ENCODE results near the gene SGCE. TPM values are rescaled to one million over a fixed set of nuclear protein-coding genes. Genes with fewer than 3 reads are reported as not detected.

Gene SGCE
- polyA plus RNA-seq, 3 donors, result 85.9 to 89.1 (median 87.1) TPM

DNA sequence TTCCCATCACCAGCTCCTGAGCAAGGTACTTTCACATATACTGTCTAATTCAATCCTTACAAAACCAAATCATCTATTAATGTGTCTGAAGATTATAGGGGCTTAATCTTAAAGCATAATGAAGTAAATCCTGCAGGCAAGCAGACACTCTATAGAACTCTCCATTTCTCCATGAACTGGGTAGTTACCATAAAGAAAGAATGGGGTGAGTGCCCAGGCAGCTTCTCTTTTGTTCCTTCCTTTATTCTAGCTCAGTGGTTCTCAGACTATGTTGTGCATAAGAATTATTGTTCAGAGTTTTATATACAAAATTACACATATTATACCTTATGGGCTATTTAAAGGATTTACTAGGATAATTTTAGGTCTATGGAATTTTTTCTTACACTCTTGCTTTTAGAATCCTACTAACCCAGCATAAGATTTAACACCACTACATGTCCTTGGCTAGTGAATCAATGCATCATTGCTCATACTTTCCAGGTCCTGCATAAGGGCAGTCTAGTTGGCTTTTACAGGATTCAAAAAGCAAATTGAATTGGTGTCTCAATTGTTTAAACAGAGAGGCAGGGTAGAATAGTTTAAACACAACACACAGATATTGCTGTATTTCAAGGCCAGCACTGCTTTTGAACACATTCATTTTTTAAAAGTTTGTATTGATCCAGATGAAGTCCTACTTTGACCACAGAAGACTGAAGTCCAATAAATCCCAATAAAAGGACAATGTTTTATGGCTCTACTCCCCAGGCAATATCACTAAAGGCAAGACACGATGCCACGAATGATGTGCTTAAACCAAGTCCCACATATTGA, 12.9 kb downstream of the SGCE start:
- no peak for DNase-seq

DNA sequence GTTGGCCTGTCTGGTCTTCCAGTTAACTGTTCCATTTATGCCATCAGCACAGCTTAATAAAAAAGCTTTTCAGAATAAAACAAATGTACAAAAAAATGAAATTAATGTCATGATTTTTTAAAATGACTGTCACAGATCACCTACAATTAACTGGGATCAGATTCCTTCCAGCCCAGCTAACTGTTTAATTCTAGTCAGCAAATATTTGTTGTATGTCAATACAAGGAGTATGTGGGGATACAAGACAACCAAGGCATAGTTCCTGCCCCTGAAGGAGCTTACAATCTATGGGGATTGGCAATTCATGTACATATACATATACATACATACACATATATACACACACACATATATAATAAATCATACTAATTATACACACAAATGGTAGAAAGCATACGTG, 16.5 kb downstream of the SGCE start:
- no peak for DNase-seq

GRCh38 chr7:94635687-94636086, 20.2 kb downstream of the SGCE start:
- DNase-seq, result no peak

GRCh38 chr7:94634502-94634901, 21.4 kb downstream of the SGCE start:
- DNase-seq, result no peak

GRCh38 chr7:94633687-94634086, 22.2 kb downstream of the SGCE start:
- DNase-seq, result no peak

- no peak for DNase-seq
Observed at GRCh38 chr7:94633014-94633341, 23.0 kb downstream of the SGCE start.

DNA sequence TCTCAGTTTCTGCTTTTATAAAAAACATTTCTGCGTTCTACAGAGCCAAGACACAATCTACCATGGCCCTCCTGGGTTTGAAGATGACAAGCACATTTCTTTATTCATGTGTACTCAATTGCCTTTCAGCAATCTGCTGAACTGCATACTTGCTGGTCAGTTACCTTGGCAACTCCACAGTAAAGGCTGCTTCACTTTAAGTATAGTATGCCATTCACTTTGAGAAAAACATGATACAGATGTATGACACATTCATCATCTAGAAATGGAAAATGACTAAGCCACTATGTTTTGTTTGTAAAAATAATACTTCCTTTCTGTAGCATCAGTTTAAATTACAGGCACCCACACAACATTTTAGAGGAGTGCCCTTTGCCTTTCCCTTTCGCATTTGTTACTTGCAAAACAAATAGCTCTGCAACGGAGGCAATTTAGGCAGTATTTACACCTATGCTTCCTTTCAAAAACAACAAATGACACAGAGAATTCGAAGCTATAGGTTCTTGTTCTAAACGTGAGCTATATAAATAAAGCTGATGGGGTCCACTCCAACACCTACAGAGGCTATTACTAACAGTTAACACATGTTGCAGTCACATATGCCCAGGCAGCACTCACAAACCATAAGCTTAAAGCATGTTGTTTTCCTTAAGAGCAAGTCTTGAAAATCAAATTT, 23.5 kb downstream of the SGCE start:
- no peak for DNase-seq

GRCh38 chr7:94630855-94631254, 25.1 kb downstream of the SGCE start:
- DNase-seq, result no peak

- no peak for DNase-seq
Observed at GRCh38 chr7:94623820-94624219, 32.1 kb downstream of the SGCE start.

DNA sequence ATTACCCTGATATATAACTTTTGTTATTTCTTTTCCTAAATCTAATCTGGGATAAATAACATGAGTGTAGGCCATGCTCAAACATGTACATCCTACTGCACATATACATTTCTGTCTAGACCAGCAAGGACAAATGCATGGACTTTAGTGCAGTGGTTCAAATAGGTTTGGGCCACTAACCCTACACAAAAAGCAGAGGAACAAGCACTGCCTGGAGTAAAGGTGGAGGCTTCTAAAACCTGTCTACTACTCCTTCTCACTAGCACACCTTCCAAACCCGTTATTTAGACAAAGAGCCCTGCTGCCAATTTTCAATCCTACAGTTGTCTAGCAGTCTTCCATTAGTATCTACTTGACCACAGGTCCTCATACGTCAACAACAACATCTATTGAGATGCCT, 34.8 kb downstream of the SGCE start:
- DNase-seq, result no peak

GRCh38 chr7:94620703-94621118, 35.2 kb downstream of the SGCE start:
- DNase-seq, result no peak

GRCh38 chr7:94618126-94618525, 37.8 kb downstream of the SGCE start:
- no peak for DNase-seq

DNA sequence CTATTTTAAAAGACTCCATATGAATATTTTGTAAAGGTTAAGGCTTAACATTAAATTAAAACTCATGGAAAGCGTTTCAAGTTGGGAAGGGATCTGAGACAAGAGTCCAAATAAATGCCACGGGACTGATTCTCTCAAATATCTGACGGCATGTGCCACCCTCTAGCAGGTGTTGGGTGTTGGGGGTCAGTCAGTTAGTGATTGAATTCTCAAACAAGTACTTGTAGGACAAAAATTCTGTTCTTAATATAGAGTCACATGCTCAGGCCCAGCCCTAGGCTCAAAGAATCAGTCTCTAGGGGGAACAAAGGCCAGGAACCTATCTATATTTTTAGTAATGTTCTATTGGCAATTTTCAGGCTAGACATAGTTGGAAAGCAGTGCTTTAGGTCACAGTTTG, 39.1 kb downstream of the SGCE start:
- DNase-seq, result no peak

GRCh38 chr7:94615666-94616065, 40.3 kb downstream of the SGCE start:
- no peak for DNase-seq

DNA sequence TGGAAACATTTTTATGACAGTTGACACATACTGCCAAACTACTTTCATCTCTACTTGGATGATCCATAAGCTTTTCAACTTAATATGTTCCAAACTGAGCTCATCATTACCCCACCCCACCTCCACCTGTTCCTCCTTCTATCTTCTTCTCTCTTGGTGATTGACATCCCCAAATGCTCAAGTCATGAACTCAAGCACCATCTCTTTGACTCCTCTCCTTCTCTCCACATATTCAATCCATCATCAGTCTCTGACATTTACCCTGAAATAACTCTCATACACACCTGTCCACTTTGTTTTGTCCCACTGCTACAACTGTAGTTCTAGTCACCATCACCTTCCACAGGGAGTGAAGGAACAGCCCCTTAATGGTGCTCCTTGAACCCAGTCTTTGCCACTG, 43.3 kb downstream of the SGCE start:
- no peak for DNase-seq

GRCh38 chr7:94612253-94612652, 43.7 kb downstream of the SGCE start:
- DNase-seq, result no peak

DNA sequence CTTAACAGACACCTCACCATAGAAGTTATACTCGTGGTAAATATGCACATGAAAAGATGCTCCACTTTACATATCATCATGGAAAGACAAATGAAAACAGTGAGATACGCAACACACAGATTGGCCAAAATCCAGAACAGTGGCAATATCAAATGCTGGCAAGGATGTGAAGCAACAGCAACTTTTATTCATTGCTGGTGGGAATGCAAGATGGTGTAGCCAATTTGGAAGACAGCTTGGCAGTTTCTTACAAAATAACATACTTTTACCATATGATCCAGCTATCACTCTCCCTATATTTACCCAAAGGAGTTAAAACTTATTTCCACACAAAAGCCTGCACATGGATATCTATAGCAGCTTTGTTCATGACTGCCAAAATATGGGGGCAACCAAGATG, 46.4 kb downstream of the SGCE start:
- no peak for DNase-seq

DNA sequence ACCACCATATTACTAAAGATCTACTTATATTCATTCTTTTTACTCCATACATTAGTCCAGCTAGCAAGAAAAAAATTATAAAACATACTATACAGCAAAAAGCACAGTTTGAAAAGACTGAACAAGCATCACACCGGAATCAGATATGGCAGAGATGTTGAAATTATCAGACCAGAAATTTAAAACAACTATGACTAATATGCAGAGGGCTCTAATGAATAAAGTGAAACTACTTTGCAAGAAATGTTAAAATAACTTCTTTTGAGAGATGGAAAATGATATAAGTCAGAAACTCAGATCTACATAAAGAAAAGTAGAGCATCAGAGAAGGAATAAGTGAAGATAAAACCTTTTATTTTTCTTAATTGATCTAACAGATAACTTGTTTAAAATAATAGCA, 50.9 kb downstream of the SGCE start:
- DNase-seq, result no peak

- DNase-seq, result no peak
Observed at GRCh38 chr7:94602181-94602580, 53.8 kb downstream of the SGCE start.

GRCh38 chr7:94600267-94600666, 55.7 kb downstream of the SGCE start:
- DNase-seq, result no peak

DNA sequence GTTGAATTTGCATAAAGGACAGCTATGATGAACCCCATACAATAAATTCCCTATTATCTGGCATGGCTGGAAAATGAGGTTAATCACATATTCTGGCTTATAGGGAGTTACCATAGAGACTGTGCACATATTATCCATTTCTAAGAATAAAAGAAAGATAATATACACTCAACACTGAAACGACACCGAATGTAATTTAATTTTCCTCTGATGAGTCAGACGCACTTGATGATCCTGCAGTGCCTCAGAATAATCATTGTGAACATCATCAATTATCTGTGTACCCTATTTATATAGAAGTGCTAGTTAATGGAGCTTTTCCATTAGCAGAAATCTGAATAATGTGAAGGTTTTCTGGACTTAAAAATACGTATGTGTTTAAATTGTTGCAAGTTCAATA, 60.2 kb downstream of the SGCE start:
- no peak for DNase-seq

GRCh38 chr7:94594882-94595281, 61.1 kb downstream of the SGCE start:
- DNase-seq, result no peak

DNA sequence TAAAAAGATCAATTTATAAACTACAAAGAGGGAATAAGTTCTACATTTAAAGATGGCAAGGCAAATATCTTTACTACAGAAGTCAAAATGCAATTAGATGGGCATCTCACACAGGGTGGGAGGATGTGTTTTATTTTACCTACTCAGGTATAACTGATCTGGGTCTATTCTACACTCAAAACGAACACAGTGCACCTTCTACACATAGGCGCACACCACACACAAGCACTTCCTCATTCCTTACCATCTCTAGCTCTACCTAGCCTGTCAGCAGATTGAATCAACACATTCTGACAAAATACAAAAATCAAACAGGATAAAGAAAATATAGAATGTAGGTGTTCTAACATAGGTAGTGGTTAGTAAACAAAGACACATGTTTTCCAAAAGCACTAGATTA, 64.8 kb downstream of the SGCE start:
- no peak for DNase-seq

Data from renal pelvis (tissue), 4 donors.